Activated CD4-positive, alpha-beta T cell treated with anti-CD3 and anti-CD28 coated beads for 24 hours (primary cell): ENCODE data around the gene TSPAN7.

Source experiments
- DNase-seq, 2 donors: peaks; one replicate each; pipeline ENCODE4 v3.0.0-alpha.2; 2020; ENCODE audit warnings: low read depth in 2 of 2

TSPAN7 gene

DNA sequence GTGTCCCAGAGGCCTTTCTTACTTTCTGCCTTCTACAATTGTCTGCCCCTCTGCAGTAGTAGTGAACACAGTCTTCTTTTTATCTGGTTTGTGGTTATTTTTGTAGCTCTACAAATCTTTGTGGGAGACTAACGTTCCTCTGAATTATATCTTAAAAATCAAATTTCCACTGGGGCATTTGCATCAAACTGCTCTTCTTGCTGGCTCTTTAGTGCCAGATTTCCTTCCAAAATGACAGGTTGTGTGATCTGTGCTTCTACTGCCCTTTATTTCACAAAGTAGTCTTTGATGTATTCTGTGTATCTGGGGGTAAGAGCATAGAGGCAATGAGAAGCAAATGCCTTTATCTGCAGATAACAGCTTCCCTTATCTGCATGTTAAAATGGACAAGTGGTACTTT, 34.5 kb downstream of the TSPAN7 start:
- no peak for DNase-seq

- DNase-seq = no peak
These were observed 35.6 kb downstream of the TSPAN7 start for GRCh38 chrX:38596939-38597338.

DNA sequence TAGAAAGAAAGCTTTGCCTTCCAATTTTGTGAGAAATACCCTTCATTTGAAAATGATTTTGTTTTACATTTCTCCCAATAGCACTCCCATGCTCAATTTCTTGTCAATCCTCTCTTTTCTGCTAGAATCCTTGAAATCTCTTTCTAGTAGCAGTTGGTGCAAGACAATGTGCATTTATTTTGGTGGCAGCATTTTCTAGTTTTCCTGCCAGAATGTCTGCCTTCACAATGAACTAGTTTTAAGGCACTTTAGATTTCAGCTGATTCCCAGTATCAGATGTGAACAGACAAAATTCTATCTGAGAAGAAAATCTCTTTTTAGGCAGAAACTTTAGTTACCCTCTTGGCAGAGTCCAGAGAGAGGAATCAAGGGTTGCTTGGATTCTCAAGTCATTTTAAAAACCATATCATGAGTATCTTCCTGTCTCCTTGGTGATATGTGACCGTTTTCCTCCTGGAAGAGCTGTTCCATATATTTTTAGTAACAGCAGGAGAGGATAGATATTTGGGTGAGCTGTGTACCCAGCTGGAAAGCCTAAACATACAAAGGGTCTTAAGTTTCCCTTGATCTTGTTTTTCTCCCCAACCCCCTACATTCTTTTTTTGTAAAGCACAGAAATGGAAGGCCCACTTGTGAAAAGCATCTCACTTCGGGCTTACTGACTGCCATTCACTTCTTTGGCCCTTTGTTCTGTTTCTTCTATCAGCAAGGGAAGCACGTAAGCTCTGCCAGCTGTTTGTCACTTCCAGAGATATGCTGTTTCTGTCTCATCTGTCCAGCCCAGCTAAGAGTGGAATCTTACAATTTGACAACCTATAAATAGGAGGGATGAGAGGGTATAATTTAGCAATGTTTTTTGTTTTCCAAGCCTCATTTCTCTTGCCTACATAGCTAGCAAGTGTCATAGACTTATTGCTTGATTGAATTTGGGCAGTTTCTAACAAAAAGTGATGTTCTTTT, 38.7 kb downstream of the TSPAN7 start:
- DNase-seq = no peak

GRCh38 chrX:38601866-38602265, 40.5 kb downstream of the TSPAN7 start:
- DNase-seq = no peak

- no peak for DNase-seq
These were observed 45.5 kb downstream of the TSPAN7 start for GRCh38 chrX:38606821-38607220.

- no peak for DNase-seq
These were observed 46.6 kb downstream of the TSPAN7 start for GRCh38 chrX:38607976-38608375.

DNA sequence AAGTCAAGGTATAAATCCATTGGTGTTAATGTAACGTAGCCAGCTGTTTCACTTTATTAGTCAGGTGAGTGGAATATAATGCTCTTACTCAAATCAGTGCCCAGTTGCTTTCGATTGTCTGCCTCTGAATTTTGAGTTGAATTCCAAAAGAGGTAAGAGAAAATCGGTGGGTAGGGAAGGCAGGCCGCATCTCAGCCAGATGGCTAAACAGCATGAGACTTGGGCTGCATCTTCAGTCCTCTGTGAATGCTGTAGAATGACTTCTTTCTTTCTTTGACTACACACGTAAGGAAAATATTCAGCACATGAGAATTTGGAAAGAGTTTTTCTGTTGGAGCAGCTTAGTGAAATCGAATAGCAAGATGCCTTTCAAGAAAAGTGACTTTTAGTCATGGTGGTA, 49.5 kb downstream of the TSPAN7 start:
- DNase-seq = no peak

- DNase-seq = no peak
These were observed 50.9 kb downstream of the TSPAN7 start for GRCh38 chrX:38612281-38612680.

DNA sequence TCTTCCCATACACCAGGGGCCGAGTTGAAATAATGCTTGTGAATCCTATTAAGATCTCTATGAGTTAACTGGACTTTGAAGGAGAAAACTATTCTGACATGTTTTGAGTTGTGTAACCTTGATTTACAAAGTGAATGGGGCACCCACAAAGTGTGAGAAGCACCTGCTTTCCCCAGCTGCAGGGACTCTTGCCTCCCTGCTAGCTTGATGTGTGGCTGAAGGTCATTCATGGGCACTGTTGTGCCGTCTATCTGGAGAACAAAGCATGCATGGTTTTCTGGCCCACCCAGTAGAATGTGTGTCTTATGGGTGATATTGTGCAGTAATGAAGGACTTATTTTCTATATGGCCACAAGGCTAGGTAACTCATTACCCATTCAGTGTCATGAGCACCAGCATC, 53.1 kb downstream of the TSPAN7 start:
- no peak for DNase-seq

DNA sequence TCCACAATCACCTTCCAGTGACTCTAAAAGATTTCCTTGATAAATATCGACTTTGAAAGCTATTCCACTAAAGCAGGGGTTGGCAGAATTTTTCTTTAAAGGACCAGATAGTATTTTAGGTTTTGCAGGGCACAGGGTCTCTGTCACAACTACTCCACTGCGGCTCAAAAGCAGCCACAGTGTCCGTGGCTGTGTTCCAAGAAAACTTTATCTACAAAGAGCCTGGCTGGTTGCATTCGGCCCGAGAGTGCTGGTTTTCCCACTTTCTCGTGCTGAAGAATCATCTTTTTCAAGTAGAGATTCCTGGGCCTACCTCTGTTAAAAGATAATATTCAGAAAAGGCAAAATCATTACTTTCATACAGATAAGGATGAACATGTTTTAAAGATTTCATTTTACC, 55.6 kb downstream of the TSPAN7 start:
- no peak for DNase-seq

- no peak for DNase-seq
These were observed 56.8 kb downstream of the TSPAN7 start for GRCh38 chrX:38618180-38618579.

DNA sequence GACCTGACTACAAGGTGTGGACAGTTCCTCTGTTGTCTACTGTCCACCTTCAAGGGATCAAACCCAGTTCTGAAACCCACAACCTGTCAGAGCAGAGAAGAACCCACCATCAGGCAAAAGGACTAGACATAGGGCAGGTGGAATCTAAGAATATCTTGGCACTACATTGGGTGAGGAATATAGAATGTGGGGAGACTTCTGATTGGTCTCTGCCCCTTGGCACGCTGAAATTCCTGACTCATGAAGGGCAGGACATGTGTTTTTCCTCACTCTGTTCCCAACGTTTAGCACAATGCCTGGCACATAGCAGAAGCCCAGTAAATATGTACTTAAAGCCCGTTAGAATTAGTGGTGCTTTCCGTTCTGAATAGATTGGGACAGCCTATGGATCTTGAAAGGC, 59.3 kb downstream of the TSPAN7 start:
- no peak for DNase-seq

DNA sequence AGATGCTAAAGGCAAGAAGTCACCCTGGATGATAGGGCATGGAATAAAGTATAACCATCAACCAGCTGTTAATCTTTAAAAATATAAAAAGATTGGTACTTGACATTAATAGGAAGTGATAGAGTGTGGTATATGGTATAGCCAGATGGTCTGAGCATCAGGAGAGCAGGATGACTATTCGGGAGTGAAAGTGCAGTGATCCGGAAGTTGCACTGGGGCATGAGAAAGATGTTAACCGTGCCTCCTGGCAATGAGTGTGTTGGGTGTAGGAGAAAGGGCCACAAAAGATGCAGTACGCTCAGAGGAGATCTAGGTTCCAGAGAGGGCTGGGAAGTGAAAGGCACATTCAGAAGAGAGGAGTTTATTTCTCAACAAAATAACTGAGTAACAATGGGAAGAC, 65.0 kb downstream of the TSPAN7 start:
- no peak for DNase-seq

GRCh38 chrX:38627683-38628082, 66.3 kb downstream of the TSPAN7 start:
- peak in 1 of 2 donors; percentile 8 for DNase-seq

DNA sequence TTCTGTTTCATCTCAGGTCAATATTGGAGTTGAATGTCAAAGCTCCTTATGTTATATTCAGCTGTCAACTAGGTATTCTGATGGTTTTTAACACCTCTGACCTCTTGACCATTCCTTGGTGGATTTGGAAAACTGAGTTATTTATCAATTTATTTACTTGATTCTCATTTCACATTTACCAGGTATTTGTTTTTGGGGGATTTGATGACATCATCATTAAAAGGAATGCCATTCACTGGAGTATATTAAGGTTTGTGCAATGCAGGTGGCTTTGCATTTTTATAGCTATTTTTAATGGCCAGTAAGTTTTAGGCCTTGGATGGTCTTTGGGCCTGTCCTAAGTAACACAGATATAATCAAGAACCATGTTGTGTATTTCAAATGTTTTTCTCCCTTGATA, 67.2 kb downstream of the TSPAN7 start:
- DNase-seq = no peak

GRCh38 chrX:38632516-38632915, 71.2 kb downstream of the TSPAN7 start:
- no peak for DNase-seq

DNA sequence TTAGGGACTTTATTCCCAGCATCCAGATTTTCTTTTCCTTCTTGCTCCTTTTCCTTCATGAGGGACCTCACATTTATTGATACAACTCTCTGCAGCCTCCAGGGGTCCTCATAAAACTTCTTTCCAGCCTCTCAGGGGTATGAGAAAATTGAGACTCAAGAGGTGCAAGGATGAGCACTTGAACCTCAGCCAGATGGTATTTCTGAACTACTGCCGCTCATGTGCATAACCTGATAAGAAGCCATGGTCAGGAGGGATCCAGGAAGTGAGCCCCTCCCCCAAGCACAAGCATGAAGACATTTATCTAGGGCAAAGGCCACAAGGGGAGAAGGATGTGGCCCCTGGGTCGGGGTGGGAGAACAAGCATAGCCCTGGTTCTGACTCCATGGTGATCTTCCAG, 73.3 kb downstream of the TSPAN7 start:
- DNase-seq = no peak

- DNase-seq = no peak
These were observed 75.8 kb downstream of the TSPAN7 start for GRCh38 chrX:38636949-38637819.

DNA sequence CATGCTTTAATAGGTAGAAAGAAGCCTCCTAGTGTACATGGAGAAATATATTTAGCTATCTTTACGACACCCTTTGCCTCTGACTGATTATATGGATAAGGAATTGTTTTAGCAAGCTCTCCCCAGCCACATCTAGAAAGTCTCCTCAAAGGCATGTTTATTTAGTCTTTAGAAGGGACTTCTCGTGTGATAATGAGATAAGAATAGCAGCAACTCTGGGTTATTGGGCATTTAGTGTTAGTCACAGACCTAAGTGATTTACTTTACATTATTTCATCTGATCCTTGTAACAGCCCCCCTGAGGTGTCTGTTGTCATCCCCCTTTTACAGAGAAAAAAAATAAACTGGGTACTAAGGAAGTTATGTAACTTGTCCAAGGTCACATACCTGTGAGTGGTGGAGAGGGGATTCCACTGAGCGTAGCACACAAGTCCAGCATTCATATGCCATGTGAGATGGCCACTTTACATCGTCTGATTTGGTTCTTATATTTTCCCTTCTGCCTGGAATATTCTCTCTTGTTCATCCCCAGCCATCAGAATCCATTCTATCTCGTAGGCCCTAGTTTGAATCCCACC, 77.7 kb downstream of the TSPAN7 start:
- DNase-seq = no peak

DNA sequence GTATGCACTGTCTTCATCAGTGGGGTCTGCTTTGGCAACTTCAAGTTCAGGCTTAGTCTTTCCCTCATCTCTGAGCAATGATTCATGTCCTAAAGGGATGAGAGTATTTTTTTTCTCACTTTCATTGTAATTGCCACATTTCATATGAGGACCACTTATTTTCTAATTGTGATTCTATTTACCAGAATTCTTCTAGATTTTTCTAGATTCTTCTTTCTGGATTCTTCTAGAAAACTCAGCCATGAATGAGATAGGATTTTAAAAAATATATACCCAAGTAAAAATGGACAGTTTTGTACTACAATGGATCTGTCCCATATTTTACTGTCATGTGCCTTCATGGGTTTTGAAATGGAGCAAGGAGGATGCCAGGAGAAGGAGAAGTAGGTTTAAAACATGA, 78.4 kb downstream of the TSPAN7 start:
- no peak for DNase-seq

GRCh38 chrX:38641197-38641596, 79.9 kb downstream of the TSPAN7 start:
- no peak for DNase-seq

GRCh38 chrX:38643903-38644302, 82.6 kb downstream of the TSPAN7 start:
- DNase-seq = no peak
